ENCODE data around the gene MRAS.
"Not testable (repeated sequence)": the region's sequence is repeated elsewhere in the genome, so short reads cannot be mapped to it uniquely, and the experiment has no call there.

MRAS gene

GRCh38 chr3:138445654-138446053 is 97.3 kb downstream of the MRAS start:
- DNase-seq (ENCODE audit: low read depth): no peak

GRCh38 chr3:138448631-138449030 is 100.3 kb downstream of the MRAS start:
- no peak for DNase-seq (ENCODE audit: low read depth)

- no peak for DNase-seq (ENCODE audit: low read depth)
These were observed 101.1 kb downstream of the MRAS start for GRCh38 chr3:138449490-138449889.

- DNase-seq (ENCODE audit: low read depth): no peak
These were observed 101.8 kb downstream of the MRAS start for GRCh38 chr3:138450181-138450580.

- no peak for DNase-seq (ENCODE audit: low read depth)
These were observed 102.5 kb downstream of the MRAS start for GRCh38 chr3:138450704-138451424.

- DNase-seq (ENCODE audit: low read depth): no peak
These were observed 103.3 kb downstream of the MRAS start for GRCh38 chr3:138451595-138452162.

GRCh38 chr3:138452436-138452835 is 104.1 kb downstream of the MRAS start:
- no peak for DNase-seq (ENCODE audit: low read depth)

GRCh38 chr3:138453940-138454339 is 105.6 kb downstream of the MRAS start:
- DNase-seq (ENCODE audit: low read depth): not testable (repeated sequence)

Measured in activated gamma-delta T cell treated with anti-CD3 and anti-CD28 coated beads, Interleukin-2, amount 50 U/mL, for 16 hours (primary cell).